ENCODE measurements around the gene CYSTM1.

GRCh38 chr5:140261403-140262171, 86.6 kb downstream of the CYSTM1 start:
- no peak for TF ChIP-seq CTCF (IDR thresholded peaks at IDR 0.05; ENCODE audit: borderline replicate concordance, extremely low read depth, low read length, poor library complexity, severe bottlenecking)
- no peak for TF ChIP-seq EZH2 (IDR thresholded peaks at IDR 0.05; ENCODE audit: borderline replicate concordance, low read depth, low read length, severe bottlenecking)
